Ovary (tissue), 9 donors: ENCODE data around the gene LCP2. TPM values are rescaled to one million over a fixed set of nuclear protein-coding genes. Genes with fewer than 3 reads are reported as not detected.

Source experiments
- DNase-seq, 5 donors: peaks; one replicate each; pipeline ENCODE4 v3.0.0-alpha.2; 2019 to 2020
- H3K27ac ChIP-seq, 2 donors: fragments of 200-600 bp; one replicate each; pipeline versions ENCODE4 v1.5.1 to v1.8.0; 2019 to 2022
- H3K27me3 ChIP-seq: fragments of 200-600 bp; one replicate; pipeline ENCODE4 v1.8.0; 2022
- H3K36me3 ChIP-seq: fragments of 200-600 bp; sonication (generic); one replicate; pipeline ENCODE4 v1.5.1; 2019
- H3K4me1 ChIP-seq: one replicate; pipeline ENCODE4 v1.8.1; 2013; ENCODE audit warnings: mild to moderate bottlenecking, moderate library complexity; ENCODE audit not compliant: insufficient read depth
- H3K4me3 ChIP-seq: fragments of 200-600 bp; sonication (generic); one replicate; pipeline ENCODE4 v1.5.1; 2017
- H3K9me3 ChIP-seq, 2 donors: fragments of 200-600 bp in 1 of 2; sonication (generic) in 1 of 2; one replicate each; pipeline versions ENCODE4 v1.5.1 to v1.8.1; 2013 to 2019; ENCODE audit warnings: mild to moderate bottlenecking in 1 of 2, moderate library complexity in 1 of 2
- EP300 ChIP-seq: sonication (generic); formaldehyde crosslinking; IDR thresholded peaks from one replicate; pipeline ENCODE4 v1.6.1; 2017; ENCODE audit warnings: antibody characterized with exemption
- POLR2A ChIP-seq: fragments of 450-650 bp; IDR thresholded peaks from one replicate; pipeline ENCODE4 v1.6.1; 2017; ENCODE audit warnings: antibody characterized with exemption, mild to moderate bottlenecking, moderate library complexity
- WGBS, 3 donors: extraction: QIAGEN DNeasy Blood & Tissue Kit in 1 of 3; methylation state at CpG; one replicate each; pipeline versions ENCODE4 v1.1.5 to v1.1.7; 2013 to 2017; 5-methylcytosine and 5-hydroxymethylcytosine counted together
- intact Hi-C, 4 donors: fragments of 100-400 bp; cut with DNase I; formaldehyde crosslinking; loops; one replicate each; pipeline versions ENCODE4 v1.11.0 to v1.15.1; 2022 to 2023
- polyA plus RNA-seq, 2 donors: library from polyadenylated mRNA; stranded (reverse); fragments of 200-250 nt in 1 of 2; fragments of 350-450 nt in 1 of 2; fragmentation: Illumina TruSeq in 1 of 2; extraction: RNeasy Lipid Tissue Mini Kit (QIAGEN cat#74804) in 1 of 2; gene quantifications; one replicate each; pipeline ENCODE4 v1.2.3, GENCODE V29; 2013 to 2014
- total RNA-seq, 7 donors: library from RNA; depleted of rRNA in 2 of 7; stranded (reverse); fragments of >200 nt in 2 of 7; fragmentation: NEBNext Ultra II Directional in 3 of 7; extraction: Animal tissue kit (Norgen Biotek cat#: 25700) in 3 of 7; gene quantifications; one replicate each; pipeline versions ENCODE4 v1.1.0 to v1.2.4, GENCODE V29; 2016 to 2023
- TF ChIP-seq, protein P1 (sequence below), 3 donors: fragments of 450-650 bp in 2 of 3; fragments of 200-600 bp in 1 of 3; IDR thresholded peaks; one replicate each; pipeline versions ENCODE4 v1.5.1 to v1.8.0; 2016 to 2022; ENCODE audit warnings: antibody characterized with exemption in 3 of 3, mild to moderate bottlenecking in 1 of 3
- donor health status: DM: no; HTN: no; CAD: no; lungs with moderate emphysema.
- donor health status: DM: no; HTN: no; CAD: no.
- donor health status: Bipolar disorder and iron deficiency.
- donor health status: DM: yes; HTN: yes; CAD: no.
- donor health status: DM: no; HTN: no; CAD: no.
- donor health status: DM: yes; HTN: yes; CAD: no.

The LCP2 gene
- total and polyA plus RNA-seq, 9 donors: 3.1 to 31.1 (median 6.4) TPM

DNA sequence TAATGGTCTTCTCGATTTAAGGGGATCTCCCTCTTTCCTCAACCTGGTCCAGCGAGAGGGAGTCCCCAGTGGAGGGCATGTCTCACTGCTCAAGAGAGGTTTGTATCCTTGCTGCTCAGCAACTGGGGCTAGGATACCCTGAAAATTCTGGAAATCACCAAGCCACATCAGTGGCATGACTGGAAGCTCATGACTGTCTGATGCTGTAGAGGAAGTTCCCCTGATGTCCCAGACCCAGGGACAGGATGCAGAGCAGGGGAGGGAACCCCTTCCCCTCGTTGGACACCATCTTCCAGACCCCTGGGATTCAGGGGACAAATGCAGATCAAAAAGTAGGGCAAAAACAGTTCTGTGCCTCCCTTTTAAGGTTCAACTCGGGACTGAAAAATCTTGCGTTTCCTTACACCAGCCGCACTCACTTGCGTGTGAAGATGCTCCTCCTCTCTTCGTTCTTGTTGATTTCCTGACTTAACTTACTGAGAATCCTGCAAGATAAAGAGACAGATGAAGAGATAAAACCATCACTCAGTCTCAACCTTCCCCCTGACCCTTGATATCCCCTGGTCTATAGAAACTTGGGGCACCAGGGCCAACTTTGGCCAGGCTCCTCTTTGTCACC, 22.1 kb downstream of the LCP2 start:
- Histone ChIP-seq H3K4me3 (no peak overlapping the region), H3K27ac (peak overlapping the region in 1 of 2 donors; percentile 12), H3K27me3 (no peaks in the 10 kb centered on the region), H3K4me1 (peaks cover 6% of the 10 kb centered on the region), H3K36me3 (no peaks in the 10 kb centered on the region), H3K9me3 (no peaks in the 10 kb centered on the region)
- intact Hi-C loops: no loop called here
- TF ChIP-seq, protein P1, sequence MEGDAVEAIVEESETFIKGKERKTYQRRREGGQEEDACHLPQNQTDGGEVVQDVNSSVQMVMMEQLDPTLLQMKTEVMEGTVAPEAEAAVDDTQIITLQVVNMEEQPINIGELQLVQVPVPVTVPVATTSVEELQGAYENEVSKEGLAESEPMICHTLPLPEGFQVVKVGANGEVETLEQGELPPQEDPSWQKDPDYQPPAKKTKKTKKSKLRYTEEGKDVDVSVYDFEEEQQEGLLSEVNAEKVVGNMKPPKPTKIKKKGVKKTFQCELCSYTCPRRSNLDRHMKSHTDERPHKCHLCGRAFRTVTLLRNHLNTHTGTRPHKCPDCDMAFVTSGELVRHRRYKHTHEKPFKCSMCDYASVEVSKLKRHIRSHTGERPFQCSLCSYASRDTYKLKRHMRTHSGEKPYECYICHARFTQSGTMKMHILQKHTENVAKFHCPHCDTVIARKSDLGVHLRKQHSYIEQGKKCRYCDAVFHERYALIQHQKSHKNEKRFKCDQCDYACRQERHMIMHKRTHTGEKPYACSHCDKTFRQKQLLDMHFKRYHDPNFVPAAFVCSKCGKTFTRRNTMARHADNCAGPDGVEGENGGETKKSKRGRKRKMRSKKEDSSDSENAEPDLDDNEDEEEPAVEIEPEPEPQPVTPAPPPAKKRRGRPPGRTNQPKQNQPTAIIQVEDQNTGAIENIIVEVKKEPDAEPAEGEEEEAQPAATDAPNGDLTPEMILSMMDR (IDR thresholded peaks at IDR 0.05): no peak
- TF ChIP-seq EP300: no peak
- no peak for TF ChIP-seq POLR2A
- 87 to 92% (median 88%) methylated on average over 8 of the region's 8 CpGs for WGBS, 3 donors
- no peak for DNase-seq

DNA sequence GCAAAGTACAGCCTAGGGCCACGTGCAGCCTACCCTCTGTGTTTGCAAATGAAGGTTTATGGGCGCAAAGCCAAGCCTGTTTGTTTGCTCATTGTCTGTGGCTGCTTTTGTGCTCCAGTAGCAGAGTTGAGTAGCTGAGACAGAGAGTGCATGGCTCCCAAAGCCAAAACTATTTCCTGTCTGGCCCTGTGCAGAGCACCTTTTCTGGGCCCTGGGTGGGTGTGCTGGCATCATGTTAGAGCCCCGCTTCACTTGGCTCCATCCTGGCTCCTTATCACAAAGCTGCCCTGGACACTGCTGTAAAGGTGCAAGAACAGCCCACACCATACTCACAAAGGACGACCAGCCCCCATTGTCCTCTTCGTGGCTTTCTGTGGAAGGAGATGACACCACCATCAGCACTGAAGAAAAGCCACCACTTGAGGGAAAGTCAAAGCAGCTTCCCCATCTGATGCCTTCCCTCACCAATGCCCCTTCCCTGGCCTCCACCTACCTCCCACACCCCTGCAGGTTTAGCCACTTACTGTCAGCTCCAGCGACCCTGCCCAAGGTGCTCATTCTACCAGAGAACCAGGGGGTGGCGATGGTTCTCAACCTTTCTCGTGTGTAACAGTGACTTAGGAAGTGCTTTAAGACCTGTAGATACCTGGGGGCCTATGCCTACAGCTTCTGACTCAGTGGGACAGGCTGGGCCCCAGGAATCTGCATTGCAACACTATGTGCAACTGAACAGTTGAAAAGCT, 23.4 kb downstream of the LCP2 start:
- intact Hi-C loops: no loop called here
- H3K27me3 ChIP-seq: no peaks in the 10 kb centered on the region
- WGBS, 3 donors: 78 to 85% (median 83%) methylated on average over 8 of the region's 8 CpGs
- H3K4me1 ChIP-seq: peaks cover 4% of the 10 kb centered on the region
- H3K9me3 ChIP-seq: no peaks in the 10 kb centered on the region
- H3K4me3 ChIP-seq: no peak overlapping the region
- no peak overlapping the region for H3K27ac ChIP-seq
- TF ChIP-seq EP300: no peak
- no peak for TF ChIP-seq POLR2A
- TF ChIP-seq, protein P1 (IDR thresholded peaks at IDR 0.05): no peak
- H3K36me3 ChIP-seq: no peaks in the 10 kb centered on the region
- no peak for DNase-seq

GRCh38 chr5:170270293-170271069, 27.1 kb downstream of the LCP2 start:
- no peaks in the 10 kb centered on the region for H3K9me3 ChIP-seq
- no peaks in the 10 kb centered on the region for H3K27me3 ChIP-seq
- no peak for DNase-seq
- H3K36me3 ChIP-seq: no peaks in the 10 kb centered on the region
- H3K27ac ChIP-seq: no peak overlapping the region
- intact Hi-C loops: no loop called here
- 87 to 92% (median 88%) methylated on average over 15 of the region's 15 CpGs for WGBS, 3 donors
- TF ChIP-seq, protein P1 (IDR thresholded peaks at IDR 0.05): no peak
- TF ChIP-seq EP300: no peak
- TF ChIP-seq POLR2A: no peak
- H3K4me1 ChIP-seq: peaks cover 13% of the 10 kb centered on the region
- H3K4me3 ChIP-seq: no peak overlapping the region

DNA sequence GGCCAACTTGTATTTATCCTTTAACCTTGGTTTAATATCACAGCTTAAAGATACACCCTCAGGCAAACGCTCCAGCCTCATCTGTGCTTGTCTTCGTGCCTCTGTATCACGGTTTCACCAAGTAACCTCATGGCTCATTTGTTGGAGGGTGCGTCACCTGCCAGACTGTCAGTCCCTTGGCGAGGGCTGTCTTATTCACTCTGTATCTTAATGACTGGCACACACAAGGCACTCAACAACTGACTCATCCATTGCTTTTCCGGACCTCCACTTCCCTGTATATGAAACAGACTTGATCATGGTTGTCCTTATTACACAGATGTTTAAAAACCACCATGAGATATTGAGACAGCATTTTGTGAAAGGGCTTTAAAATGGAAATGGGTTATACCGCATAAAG, 28.0 kb downstream of the LCP2 start:
- Histone ChIP-seq H3K4me1 (peaks cover 13% of the 10 kb centered on the region), H3K4me3 (no peak overlapping the region), H3K27me3 (no peaks in the 10 kb centered on the region), H3K27ac (no peak overlapping the region), H3K36me3 (no peaks in the 10 kb centered on the region), H3K9me3 (no peaks in the 10 kb centered on the region)
- no peak for DNase-seq
- intact Hi-C loops: loop anchor here in 3 of 4 donors (5.0 kb wide), 4 partner anchors 38 to 153 kb away; no protein-coding TSS in a partner anchor
- TF ChIP-seq, protein P1 (IDR thresholded peaks at IDR 0.05): no peak
- TF ChIP-seq EP300 (no peak), POLR2A (no peak)
- 92 to 99% (median 94%) methylated on average over 7 of the region's 7 CpGs for WGBS, 3 donors
